ENCODE data around the gene CRHR2. TPM values are rescaled to one million over a fixed set of nuclear protein-coding genes. Genes with fewer than 3 reads are reported as not detected.

CRHR2 gene
- total and polyA plus RNA-seq, 2 of the 4 experiments (the other 2 are of a cell fraction), result not detected

- dilution Hi-C loops (cut with HindIII; ENCODE audit: low sequenced_read_pairs, unreplicated experiment), result no loop called here
- no peaks in the 10 kb centered on the region for H3K36me3 ChIP-seq (ENCODE audit: control insufficient read depth, insufficient read depth, low read length)
- no peak overlapping the region for H2AK9ac ChIP-seq (replicated peaks; ENCODE audit: low read depth, low read length, poor library complexity)
- H3K14ac ChIP-seq (replicated peaks; ENCODE audit: low read depth, low read length), result no peak overlapping the region
- no peak overlapping the region for H2BK5ac ChIP-seq (ENCODE audit: low read depth, low read length, poor library complexity, severe bottlenecking)
- no peaks in the 10 kb centered on the region for H3K79me1 ChIP-seq (ENCODE audit: low read depth in 1 of 2, low read length in 2 of 2)
- no peak overlapping the region for H3K18ac ChIP-seq (ENCODE audit: low read depth, low read length)
- no peak overlapping the region for H2BK15ac ChIP-seq (ENCODE audit: low read depth, low read length)
- no peak overlapping the region for H2AK5ac ChIP-seq (ENCODE audit: low read depth, low read length)
- in situ Hi-C loops (cut with MboI; ENCODE audit: low sequenced_read_pairs), result no loop called here
- no peak overlapping the region for H3K27ac ChIP-seq (ENCODE audit: insufficient read depth, low read length)
- H2BK120ac ChIP-seq (ENCODE audit: low read depth, low read length), result no peak overlapping the region
- H4K91ac ChIP-seq (ENCODE audit: insufficient read depth, low read depth, low read length), result no peak overlapping the region
- POLR2A ChIA-PET (ENCODE audit: unreplicated experiment), result no interaction called here
- BruUV-seq (replicated peaks), result no TSS peak
- no peak overlapping the region for H2BK20ac ChIP-seq (ENCODE audit: low read depth, low read length)
- no peak overlapping the region for H2AFZ ChIP-seq (replicated peaks; ENCODE audit: low read length, poor library complexity)
- no peaks in the 10 kb centered on the region for H3K4me1 ChIP-seq (ENCODE audit: control insufficient read depth, insufficient read depth, low read length)
- H3K9ac ChIP-seq (ENCODE audit: low read depth, low read length), result no peak overlapping the region
- H3K23ac ChIP-seq (ENCODE audit: low read depth, low read length), result no peak overlapping the region
- no CpG with 5 or more reads among the region's 4 CpGs for WGBS, 2 experiments (ENCODE audit: extremely low coverage in 2 of 2, insufficient read length in 1 of 2)
- H3K9me1 ChIP-seq (ENCODE audit: insufficient read depth, low read length), result no peaks in the 10 kb centered on the region
- no peak overlapping the region for H3K4ac ChIP-seq (ENCODE audit: low read depth, low read length)
- no peak overlapping the region for H3K4me3 ChIP-seq (ENCODE audit: insufficient read depth, low read depth, low read length)
- DNase-seq (no peak), ATAC-seq (ENCODE audit: low read depth) (no peak)
- H4K5ac ChIP-seq (ENCODE audit: low read depth, low read length), result no peak overlapping the region
- no peaks in the 10 kb centered on the region for H4K20me1 ChIP-seq (ENCODE audit: insufficient read depth, low read length)
- H4K8ac ChIP-seq (ENCODE audit: low read depth in 2 of 2, low read length in 2 of 2), result no peak overlapping the region
- no peak overlapping the region for H3K56ac ChIP-seq (ENCODE audit: extremely low read depth, insufficient read depth, low read length)
- CTCF ChIA-PET, result no interaction called here
- H3K27me3 ChIP-seq (ENCODE audit: control insufficient read depth, insufficient read depth, low read length), result peaks cover 61% of the 10 kb centered on the region
- intact Hi-C loops (cut with micrococcal nuclease), result no loop called here
- H3K9me3 ChIP-seq (ENCODE audit: control insufficient read depth, insufficient read depth, low read length), result no peaks in the 10 kb centered on the region
- TF ChIP-seq MAFK (IDR thresholded peaks at IDR 0.05; ENCODE audit: low read depth, low read length) (no peak), FOS (IDR thresholded peaks at IDR 0.05; ENCODE audit: low read depth, low read length) (no peak), POLR2A (IDR thresholded peaks at IDR 0.05; ENCODE audit: low read depth, low read length) (no peak), RCOR1 (IDR thresholded peaks at IDR 0.05; ENCODE audit: insufficient replicate concordance, low read length) (no peak), CHD1 (IDR thresholded peaks at IDR 0.05; ENCODE audit: low read depth, low read length) (no peak), CEBPB (IDR thresholded peaks at IDR 0.05; ENCODE audit: low read depth, low read length) (no peak), BHLHE40 (IDR thresholded peaks at IDR 0.05; ENCODE audit: low read depth, low read length) (no peak), USF2 (IDR thresholded peaks at IDR 0.05; ENCODE audit: low read depth, low read length) (no peak)
- H3K4me2 ChIP-seq (ENCODE audit: low read depth, low read length), result no peak overlapping the region
Observed at GRCh38 chr7:30692882-30693281, 10.6 kb upstream of the CRHR2 start.
